Ovary (tissue), 3 donors: ENCODE measurements around the gene PNPT1.

Source experiments
- EP300 ChIP-seq: sonication (generic); formaldehyde crosslinking; IDR thresholded peaks from one replicate; pipeline ENCODE4 v1.6.1; 2017; ENCODE audit warnings: antibody characterized with exemption
- POLR2A ChIP-seq: fragments of 450-650 bp; IDR thresholded peaks from one replicate; pipeline ENCODE4 v1.6.1; 2017; ENCODE audit warnings: antibody characterized with exemption, mild to moderate bottlenecking, moderate library complexity
- TF ChIP-seq, protein P1 (sequence below), 3 donors: fragments of 450-650 bp in 2 of 3; fragments of 200-600 bp in 1 of 3; IDR thresholded peaks; one replicate each; pipeline versions ENCODE4 v1.5.1 to v1.8.0; 2016 to 2022; ENCODE audit warnings: antibody characterized with exemption in 3 of 3, mild to moderate bottlenecking in 1 of 3
- donor health status: DM: no; HTN: no; CAD: no.

DNA sequence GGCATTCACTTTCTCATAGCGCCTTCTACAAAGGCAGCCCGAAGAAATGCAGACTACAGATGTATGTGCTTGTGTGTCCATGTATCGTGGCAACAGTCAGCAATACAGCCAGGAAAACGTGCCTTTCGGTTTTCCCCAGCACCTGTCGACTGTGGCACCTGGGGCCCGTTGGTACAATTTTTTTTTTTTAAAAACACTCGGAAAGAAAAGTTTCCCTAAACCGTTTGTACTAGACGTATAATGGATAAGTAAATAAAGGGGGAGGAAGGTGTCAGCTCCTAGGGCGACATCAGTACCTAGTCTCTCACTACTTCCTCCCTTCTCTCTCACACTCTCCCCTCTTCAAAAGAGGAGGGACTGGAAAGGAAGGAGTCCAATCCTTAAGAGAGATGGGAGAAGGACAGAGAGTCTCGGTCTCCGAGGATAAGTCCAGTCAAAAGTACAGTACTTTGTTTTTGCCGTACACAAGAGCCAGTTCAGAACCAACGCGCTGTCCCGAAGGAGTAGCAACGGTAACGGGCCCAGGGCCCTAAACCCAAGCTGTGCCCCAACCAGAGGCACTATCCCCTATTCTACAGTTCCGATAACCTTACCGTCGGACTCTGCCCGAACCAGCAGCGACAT lies 77.0 kb downstream of the PNPT1 start:
- TF ChIP-seq POLR2A (no peak), EP300 (no peak)
- TF ChIP-seq, protein P1, sequence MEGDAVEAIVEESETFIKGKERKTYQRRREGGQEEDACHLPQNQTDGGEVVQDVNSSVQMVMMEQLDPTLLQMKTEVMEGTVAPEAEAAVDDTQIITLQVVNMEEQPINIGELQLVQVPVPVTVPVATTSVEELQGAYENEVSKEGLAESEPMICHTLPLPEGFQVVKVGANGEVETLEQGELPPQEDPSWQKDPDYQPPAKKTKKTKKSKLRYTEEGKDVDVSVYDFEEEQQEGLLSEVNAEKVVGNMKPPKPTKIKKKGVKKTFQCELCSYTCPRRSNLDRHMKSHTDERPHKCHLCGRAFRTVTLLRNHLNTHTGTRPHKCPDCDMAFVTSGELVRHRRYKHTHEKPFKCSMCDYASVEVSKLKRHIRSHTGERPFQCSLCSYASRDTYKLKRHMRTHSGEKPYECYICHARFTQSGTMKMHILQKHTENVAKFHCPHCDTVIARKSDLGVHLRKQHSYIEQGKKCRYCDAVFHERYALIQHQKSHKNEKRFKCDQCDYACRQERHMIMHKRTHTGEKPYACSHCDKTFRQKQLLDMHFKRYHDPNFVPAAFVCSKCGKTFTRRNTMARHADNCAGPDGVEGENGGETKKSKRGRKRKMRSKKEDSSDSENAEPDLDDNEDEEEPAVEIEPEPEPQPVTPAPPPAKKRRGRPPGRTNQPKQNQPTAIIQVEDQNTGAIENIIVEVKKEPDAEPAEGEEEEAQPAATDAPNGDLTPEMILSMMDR (IDR thresholded peaks at IDR 0.05), result no peak
